Liver (tissue), 9 donors: ENCODE results near the gene FUOM. TPM values are rescaled to one million over a fixed set of nuclear protein-coding genes. Genes with fewer than 3 reads are reported as not detected.

ENCODE experiments used
- DNase-seq: peaks from one replicate; pipeline ENCODE4 v3.0.0-alpha.2; 2017; ENCODE audit warnings: low spot score
- H3K27ac ChIP-seq, 2 donors: one replicate each; pipeline ENCODE4 v1.7.0; 2013; ENCODE audit warnings: inconsistent platforms in 2 of 2, low read length in 2 of 2, control low read depth in 1 of 2, low read depth in 1 of 2, mild to moderate bottlenecking in 1 of 2
- H3K27me3 ChIP-seq, 4 donors: one replicate each; pipeline versions ENCODE4 v1.6.1 to v1.7.0; 2013; ENCODE audit warnings: low read length in 3 of 4, inconsistent platforms in 1 of 4, mild to moderate bottlenecking in 1 of 4, moderate library complexity in 1 of 4; ENCODE audit not compliant: control insufficient read depth in 4 of 4, insufficient read depth in 4 of 4
- H3K36me3 ChIP-seq, 4 donors: one replicate each; pipeline versions ENCODE4 v1.6.1 to v1.7.0; 2013; ENCODE audit warnings: low read length in 3 of 4, mild to moderate bottlenecking in 3 of 4, low read depth in 1 of 4, moderate library complexity in 1 of 4; ENCODE audit not compliant: control insufficient read depth in 4 of 4, insufficient read depth in 3 of 4
- H3K4me1 ChIP-seq, 4 donors: one replicate each; pipeline versions ENCODE4 v1.6.1 to v1.7.0; 2013; ENCODE audit warnings: low read length in 3 of 4, mild to moderate bottlenecking in 3 of 4, moderate library complexity in 1 of 4; ENCODE audit not compliant: control insufficient read depth in 4 of 4, insufficient read depth in 4 of 4
- H3K4me3 ChIP-seq, 3 donors: one replicate each; pipeline versions ENCODE4 v1.6.1 to v1.7.0; 2013; ENCODE audit warnings: low read length in 3 of 3, control low read depth in 1 of 3, low read depth in 1 of 3, mild to moderate bottlenecking in 1 of 3
- H3K9ac ChIP-seq, 2 donors: one replicate each; pipeline ENCODE4 v1.7.0; 2013; ENCODE audit warnings: low read length in 2 of 2, mild to moderate bottlenecking in 2 of 2, moderate library complexity in 2 of 2, control low read depth in 1 of 2, low read depth in 1 of 2
- H3K9me3 ChIP-seq, 4 donors: one replicate each; pipeline versions ENCODE4 v1.6.1 to v1.7.0; 2013; ENCODE audit warnings: low read length in 3 of 4; ENCODE audit not compliant: control insufficient read depth in 4 of 4
- ATF3 ChIP-seq: IDR thresholded peaks from 2 replicates; pipeline ENCODE4 v1.6.1; 2016; ENCODE audit warnings: antibody characterized with exemption
- CTCF ChIP-seq: fragments of 150-350 bp; IDR thresholded peaks from 2 replicates; pipeline ENCODE4 v1.5.1; 2017; ENCODE audit warnings: improper control_type of control experiment, low read depth, low read length; ENCODE audit not compliant: missing input control
- EGR1 ChIP-seq, 2 donors: IDR thresholded peaks; 2 replicates each; pipeline ENCODE4 v1.6.1; 2016 to 2018; ENCODE audit warnings: antibody characterized with exemption in 2 of 2, low read depth in 2 of 2
- FOXA2 ChIP-seq: IDR thresholded peaks from 2 replicates; pipeline ENCODE4 v1.6.1; 2016; ENCODE audit warnings: antibody characterized with exemption
- GABPA ChIP-seq, 2 donors: IDR thresholded peaks in 1 of 2; conservative IDR thresholded peaks in 1 of 2; 2 replicates each; pipeline ENCODE4 v1.6.1; 2016; ENCODE audit warnings: antibody characterized with exemption in 2 of 2, mild to moderate bottlenecking in 1 of 2, moderate library complexity in 1 of 2
- HNF4A ChIP-seq, 2 donors: conservative IDR thresholded peaks; 2 replicates each; pipeline ENCODE4 v1.6.1; 2016; ENCODE audit warnings: antibody characterized with exemption in 2 of 2, mild to moderate bottlenecking in 2 of 2
- HNF4G ChIP-seq: IDR thresholded peaks from 2 replicates; pipeline ENCODE4 v1.6.1; 2016; ENCODE audit warnings: antibody characterized with exemption
- JUND ChIP-seq, 2 donors: IDR thresholded peaks; 2 replicates each; pipeline ENCODE4 v1.6.1; 2016; ENCODE audit warnings: antibody characterized with exemption in 2 of 2
- MAX ChIP-seq: IDR thresholded peaks from 2 replicates; pipeline ENCODE4 v1.6.1; 2016; ENCODE audit warnings: antibody characterized with exemption
- NR2F2 ChIP-seq: IDR thresholded peaks from 2 replicates; pipeline ENCODE4 v1.6.1; 2016; ENCODE audit warnings: antibody characterized with exemption
- RAD21 ChIP-seq, 2 donors: IDR thresholded peaks; 2 replicates each; pipeline ENCODE4 v1.6.1; 2016; ENCODE audit warnings: antibody characterized with exemption in 2 of 2, mild to moderate bottlenecking in 2 of 2
- REST ChIP-seq: IDR thresholded peaks from 2 replicates; pipeline ENCODE4 v1.6.1; 2016; ENCODE audit warnings: antibody characterized with exemption, mild to moderate bottlenecking
- RXRA ChIP-seq, 2 donors: IDR thresholded peaks; 2 replicates each; pipeline ENCODE4 v1.6.1; 2017 to 2018; ENCODE audit warnings: antibody characterized with exemption in 2 of 2, mild to moderate bottlenecking in 1 of 2
- SP1 ChIP-seq: IDR thresholded peaks from 2 replicates; pipeline ENCODE4 v1.6.1; 2018; ENCODE audit warnings: antibody characterized with exemption, mild to moderate bottlenecking
- TAF1 ChIP-seq: conservative IDR thresholded peaks from 2 replicates; pipeline ENCODE4 v1.6.1; 2016; ENCODE audit warnings: antibody characterized with exemption, mild to moderate bottlenecking
- YY1 ChIP-seq: IDR thresholded peaks from 2 replicates; pipeline ENCODE4 v1.6.1; 2016; ENCODE audit warnings: antibody characterized with exemption, mild to moderate bottlenecking
- ZBTB33 ChIP-seq: IDR thresholded peaks from 2 replicates; pipeline ENCODE4 v1.6.1; 2016; ENCODE audit warnings: antibody characterized with exemption
- WGBS: extraction: QIAGEN DNeasy Blood & Tissue Kit; methylation state at CpG from one replicate; pipeline ENCODE4 v1.1.7; 2013; 5-methylcytosine and 5-hydroxymethylcytosine counted together
- polyA plus RNA-seq, 2 donors: library from polyadenylated mRNA; stranded (reverse) in 1 of 2; unstranded in 1 of 2; fragments of 200-250 nt in 1 of 2; fragments of >200 nt in 1 of 2; fragmentation: Nextera tagmentation in 1 of 2; extraction: Ambion mirVana in 1 of 2; gene quantifications; one replicate each; pipeline versions ENCODE4 v1.2.1 to v1.2.3, GENCODE V29; 2013 to 2015
- total RNA-seq, 2 donors: library from RNA; depleted of rRNA; stranded (reverse); fragments of >200 nt; gene quantifications; one replicate each; pipeline ENCODE4 v1.2.3, GENCODE V29; 2014
- donor health status: healthy.
- donor health status: healthy.
- donor health status: healthy.
- donor health status: healthy.
- donor health status: healthy.

FUOM gene
- total and polyA plus RNA-seq, 4 donors, result 24.3 to 194 (median 96.0) TPM

GRCh38 chr10:133379152-133379800 is 21.5 kb upstream of the FUOM start, which contains the start of gene PAOX:
Gene PAOX, plus strand, starts transcription at chr10:133379262. Its CDS starts 55 bp downstream, at chr10:133379317.
- Histone ChIP-seq H3K9ac (peak within 1 kb of the TSS; percentile 54 to 61), H3K36me3 (peaks cover 0 to 12% (median 5%) of the 10 kb centered on the region in 4 donors), H3K27ac (peak within 1 kb of the TSS; percentile 65 to 94), H3K9me3 (no peaks in the 10 kb centered on the region), H3K4me1 (peaks cover 12 to 49% (median 26%) of the 10 kb centered on the region in 4 donors), H3K27me3 (no peaks in the 10 kb centered on the region), H3K4me3 (peak within 1 kb of the TSS; percentile 69 to 86 (median 70))
- DNase-seq, result peak; percentile 71
- WGBS, result 5% methylated on average over 69 of the region's 78 CpGs
- TF ChIP-seq EGR1 (IDR thresholded peaks at IDR 0.05; ENCODE audit: low read depth in 2 of 2), result no peak
- no peak for TF ChIP-seq YY1
- no peak for TF ChIP-seq RAD21 (IDR thresholded peaks at IDR 0.05)
- no peak for TF ChIP-seq SP1
- TF ChIP-seq GABPA (IDR thresholded peaks at IDR 0.05 in 1 of 2, conservative IDR thresholded peaks at IDR 0.05 in 1 of 2), result no peak
- TF ChIP-seq HNF4G, result no peak
- TF ChIP-seq JUND (IDR thresholded peaks at IDR 0.05), result no peak
- TF ChIP-seq RXRA (IDR thresholded peaks at IDR 0.05), result no peak
- no peak for TF ChIP-seq ATF3
- TF ChIP-seq CTCF, result no peak
- TF ChIP-seq MAX, result no peak

- Histone ChIP-seq H3K4me1 (peaks cover 12 to 54% (median 30%) of the 10 kb centered on the region in 4 donors), H3K27me3 (no peaks in the 10 kb centered on the region)
- 3% methylated on average over 84 of the region's 90 CpGs for WGBS
- peak in 1 of 2 donors; percentile 33 for TF ChIP-seq GABPA (IDR thresholded peaks at IDR 0.05 in 1 of 2, conservative IDR thresholded peaks at IDR 0.05 in 1 of 2)
- TF ChIP-seq EGR1 (IDR thresholded peaks at IDR 0.05; ENCODE audit: low read depth in 2 of 2), result no peak
- TF ChIP-seq ATF3, result no peak
- TF ChIP-seq ZBTB33, result peak; percentile 83
- TF ChIP-seq NR2F2, result peak; percentile 66
- peak; percentile 100 for TF ChIP-seq HNF4A (conservative IDR thresholded peaks at IDR 0.05)
- peak; percentile 80 to 84 for TF ChIP-seq RXRA (IDR thresholded peaks at IDR 0.05)
- peak in 1 of 2 donors; percentile 9 for TF ChIP-seq JUND (IDR thresholded peaks at IDR 0.05)
- TF ChIP-seq SP1, result peak; percentile 96
- no peak for TF ChIP-seq CTCF
- TF ChIP-seq TAF1, result no peak
- peak; percentile 100 for TF ChIP-seq HNF4G
- peak; percentile 57 for TF ChIP-seq YY1
- TF ChIP-seq RAD21 (IDR thresholded peaks at IDR 0.05), result peak in 1 of 2 donors; percentile 42
- peak; percentile 59 for TF ChIP-seq REST
- no peak for TF ChIP-seq FOXA2
Measured at GRCh38 chr10:133378251-133379096, 20.7 kb upstream of the FUOM start.

More at GRCh38 chr10:133378251-133379096, 20.7 kb upstream of the FUOM start:
- Histone ChIP-seq H3K4me3 (peak overlapping the region; percentile 58 to 70 (median 63)), H3K27ac (peak overlapping the region; percentile 65 to 94), H3K36me3 (peaks cover 0 to 6% (median under 1%) of the 10 kb centered on the region in 4 donors), H3K9ac (peak overlapping the region; percentile 54 to 61), H3K9me3 (no peaks in the 10 kb centered on the region)
- peak; percentile 73 for DNase-seq
